Heart left ventricle (tissue), 16 donors: ENCODE measurements around the gene IGSF3. TPM values are rescaled to one million over a fixed set of nuclear protein-coding genes. Genes with fewer than 3 reads are reported as not detected.

Source experiments
- ATAC-seq, 4 donors: fragments of 200-7000 bp; cut with Tn5 transposase; one replicate each; pipeline ENCODE4 v1.9.1; 2020 to 2022; ENCODE audit warnings: moderate library complexity in 4 of 4, mild to moderate bottlenecking in 3 of 4, moderate number of reproducible peaks in 1 of 4
- DNase-seq, 5 donors: peaks; one replicate each; pipeline ENCODE4 v3.0.0-alpha.2; 2020
- H3K27ac ChIP-seq, 12 donors: fragments of 200-600 bp; sonication (generic) in 4 of 12; one replicate each; pipeline versions ENCODE4 v1.5.0 to v1.8.0; 2016 to 2022; ENCODE audit warnings: mild to moderate bottlenecking in 2 of 12
- H3K27me3 ChIP-seq, 9 donors: fragments of 200-600 bp; sonication (generic) in 2 of 9; one replicate each; pipeline versions ENCODE4 v1.5.1 to v1.8.0; 2016 to 2022; ENCODE audit warnings: mild to moderate bottlenecking in 3 of 9
- H3K36me3 ChIP-seq, 9 donors: fragments of 200-600 bp; sonication (generic) in 2 of 9; one replicate each; pipeline versions ENCODE4 v1.5.0 to v1.8.0; 2018 to 2022; ENCODE audit warnings: mild to moderate bottlenecking in 2 of 9
- H3K4me1 ChIP-seq, 12 donors: fragments of 200-600 bp; sonication (generic) in 4 of 12; one replicate each; pipeline versions ENCODE4 v1.5.0 to v1.8.0; 2016 to 2022; ENCODE audit warnings: mild to moderate bottlenecking in 3 of 12
- H3K4me3 ChIP-seq, 12 donors: fragments of 200-600 bp; sonication (generic) in 4 of 12; one replicate each; pipeline versions ENCODE4 v1.5.0 to v1.8.0; 2017 to 2022; ENCODE audit warnings: mild to moderate bottlenecking in 9 of 12, moderate library complexity in 4 of 12
- H3K9me3 ChIP-seq, 12 donors: fragments of 200-600 bp; sonication (generic) in 4 of 12; one replicate each; pipeline versions ENCODE4 v1.5.0 to v1.8.0; 2016 to 2022; ENCODE audit warnings: mild to moderate bottlenecking in 1 of 12
- CTCF ChIP-seq, 12 donors: fragments of 200-600 bp; sonication (generic) in 4 of 12; IDR thresholded peaks; one replicate each; pipeline versions ENCODE4 v1.5.0 to v1.8.0; 2018 to 2022; ENCODE audit warnings: antibody characterized with exemption in 12 of 12, mild to moderate bottlenecking in 5 of 12
- POLR2A ChIP-seq, 2 donors: fragments of 450-650 bp; IDR thresholded peaks; one replicate each; pipeline ENCODE4 v1.6.1; 2017; ENCODE audit warnings: antibody characterized with exemption in 2 of 2, mild to moderate bottlenecking in 2 of 2, moderate library complexity in 2 of 2
- WGBS, 4 donors: extraction: QIAGEN DNeasy Blood & Tissue Kit in 2 of 4; methylation state at CpG; one replicate each; pipeline versions ENCODE4 v1.1.5 to v1.1.7; 2013 to 2018; 5-methylcytosine and 5-hydroxymethylcytosine counted together
- intact Hi-C, 10 donors: fragments of 100-400 bp; cut with DNase I; formaldehyde crosslinking; loops; one replicate each; pipeline versions ENCODE4 v1.11.1 to v1.14.2; 2022
- polyA plus RNA-seq, 2 donors: library from polyadenylated mRNA; stranded (reverse); fragments of 200-250 nt; gene quantifications; one replicate each; pipeline ENCODE4 v1.2.3, GENCODE V29; 2013
- total RNA-seq, 9 donors: library from RNA; depleted of rRNA in 2 of 9; stranded (reverse); fragments of >200 nt in 2 of 9; fragmentation: NEBNext Ultra II Directional in 3 of 9; extraction: Animal tissue kit (Norgen Biotek cat#: 25700) in 3 of 9; gene quantifications; one replicate each; pipeline versions ENCODE4 v1.1.0 to v1.2.4, GENCODE V29; 2016 to 2023
- donor health status: ischemic (EF 13 %, LVEDD 7.1; RV severe dilation, severe dysfunction).
- donor health status: healthy with polysubstance abuse.
- donor health status: DM: no; HTN: yes; CAD: no.
- donor health status: DM: no; HTN: no; CAD: no.
- donor health status: ischemic (EF 25% LVEDD 6.9; RV normal size, moderate dysfunction).
- donor health status: ischemic (EF 25% LVEDD 5.7; RV mildly dilated, moderate dysfunction).
- donor health status: healthy.
- donor health status: DM: yes; HTN: yes; CAD: no.
- donor health status: ischemic (EF 35%, LVEDD 5.7; RV mildly dilated, moderate dysfunction).
- donor health status: nonischemic (EF 11% LVEDD 7.7; RV severe dilation, severe dysfunction).
- donor health status: DM: yes; HTN: yes; CAD: no.
- donor health status: PGD.
- donor health status: ischemic (EF 29% LVEDD 5.4; RV normal size, mild dysfunction).
- donor health status: nonischemic (EF 23%, LVEDD 6.1; RV moderate dilation, normal function).

IGSF3 gene
- total and polyA plus RNA-seq, 11 donors, result 3.5 to 19.3 (median 11.5) TPM

GRCh38 chr1:116681343-116681899 is 13.9 kb upstream of the IGSF3 start:
- ATAC-seq (no peak), DNase-seq (no peak)
- TF ChIP-seq CTCF (IDR thresholded peaks at IDR 0.05), result no peak
- TF ChIP-seq POLR2A (IDR thresholded peaks at IDR 0.05), result no peak
- intact Hi-C loops, result no loop called here
- H3K4me3 ChIP-seq, result no peak overlapping the region
- no peaks in the 10 kb centered on the region for H3K4me1 ChIP-seq
- no peaks in the 10 kb centered on the region for H3K36me3 ChIP-seq
- WGBS, 4 donors, result 89 to 100% (median 91%) methylated on average over 1 of the region's 1 CpG
- H3K27me3 ChIP-seq, result peaks cover 0 to 5% (median 0%) of the 10 kb centered on the region in 9 donors
- H3K9me3 ChIP-seq, result no peaks in the 10 kb centered on the region
- no peak overlapping the region for H3K27ac ChIP-seq

GRCh38 chr1:116680752-116681151 is 13.2 kb upstream of the IGSF3 start:
- peaks cover 0 to 5% (median 0%) of the 10 kb centered on the region in 9 donors for H3K27me3 ChIP-seq
- ATAC-seq (no peak), DNase-seq (no peak)
- intact Hi-C loops, result no loop called here
- H3K36me3 ChIP-seq, result no peaks in the 10 kb centered on the region
- H3K27ac ChIP-seq, result no peak overlapping the region
- TF ChIP-seq CTCF (IDR thresholded peaks at IDR 0.05) (no peak), POLR2A (IDR thresholded peaks at IDR 0.05) (no peak)
- H3K9me3 ChIP-seq, result no peaks in the 10 kb centered on the region
- no peaks in the 10 kb centered on the region for H3K4me1 ChIP-seq
- H3K4me3 ChIP-seq, result no peak overlapping the region
- WGBS, 4 donors, result 73 to 80% (median 75%) methylated on average over 4 of the region's 4 CpGs

GRCh38 chr1:116679828-116680628 is 12.5 kb upstream of the IGSF3 start:
- TF ChIP-seq POLR2A (IDR thresholded peaks at IDR 0.05) (no peak), CTCF (IDR thresholded peaks at IDR 0.05) (no peak)
- H3K4me3 ChIP-seq, result no peak overlapping the region
- no peak for DNase-seq
- 86 to 92% (median 89%) methylated on average over 4 of the region's 4 CpGs for WGBS, 4 donors
- no peaks in the 10 kb centered on the region for H3K4me1 ChIP-seq
- H3K9me3 ChIP-seq, result no peaks in the 10 kb centered on the region
- no peak overlapping the region for H3K27ac ChIP-seq
- H3K36me3 ChIP-seq, result no peaks in the 10 kb centered on the region
- intact Hi-C loops, result no loop called here
- ATAC-seq, result no peak
- peaks cover 0 to 5% (median 0%) of the 10 kb centered on the region in 9 donors for H3K27me3 ChIP-seq

- whole genome bisulfite sequencing, 4 donors, result 70 to 78% (median 76%) methylated on average over 7 of the region's 7 CpGs
- intact Hi-C loops, result no loop called here
These were observed 11.7 kb upstream of the IGSF3 start for GRCh38 chr1:116679091-116679827.

More at GRCh38 chr1:116679091-116679827, 11.7 kb upstream of the IGSF3 start:
- H3K4me1 ChIP-seq, result peaks cover 0 to under 1% (median 0%) of the 10 kb centered on the region in 12 donors
- no peaks in the 10 kb centered on the region for H3K9me3 ChIP-seq
- no peak overlapping the region for H3K4me3 ChIP-seq
- ATAC-seq (no peak), DNase-seq (no peak)
- no peak for TF ChIP-seq POLR2A (IDR thresholded peaks at IDR 0.05)
- no peak for TF ChIP-seq CTCF (IDR thresholded peaks at IDR 0.05)
- no peak overlapping the region for H3K27ac ChIP-seq
- peaks cover 0 to 5% (median 0%) of the 10 kb centered on the region in 9 donors for H3K27me3 ChIP-seq
- no peaks in the 10 kb centered on the region for H3K36me3 ChIP-seq
